ENCODE measurements around the gene KAT2B. TPM values are rescaled to one million over a fixed set of nuclear protein-coding genes. Genes with fewer than 3 reads are reported as not detected.
A peak's percentile ranks its signal among the peaks of the same experiment; 100 is the strongest.

The KAT2B gene
- total RNA-seq, 1 experiment from 2014 or later, result 9.8 TPM

DNA sequence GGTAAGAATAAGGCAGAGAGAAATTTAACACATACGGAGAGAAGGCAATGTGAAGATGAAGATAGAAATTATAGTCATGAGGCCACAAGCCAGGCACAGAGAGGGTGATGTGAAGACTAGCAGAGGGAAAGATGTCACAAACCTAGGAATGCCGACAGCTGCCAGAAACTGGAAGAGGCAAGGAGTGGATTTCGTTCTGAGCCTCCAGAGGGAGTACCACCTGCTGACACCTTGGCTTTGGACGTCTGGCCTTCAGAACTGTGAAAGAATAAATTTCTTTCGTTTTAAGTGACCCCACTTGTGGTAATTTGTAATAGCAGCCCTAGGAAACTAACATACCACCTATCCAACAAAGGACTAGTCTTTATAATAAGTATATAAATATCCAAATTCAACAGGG, 150.7 kb downstream of the KAT2B start:
- POLR2A ChIA-PET, result no interaction called here

DNA sequence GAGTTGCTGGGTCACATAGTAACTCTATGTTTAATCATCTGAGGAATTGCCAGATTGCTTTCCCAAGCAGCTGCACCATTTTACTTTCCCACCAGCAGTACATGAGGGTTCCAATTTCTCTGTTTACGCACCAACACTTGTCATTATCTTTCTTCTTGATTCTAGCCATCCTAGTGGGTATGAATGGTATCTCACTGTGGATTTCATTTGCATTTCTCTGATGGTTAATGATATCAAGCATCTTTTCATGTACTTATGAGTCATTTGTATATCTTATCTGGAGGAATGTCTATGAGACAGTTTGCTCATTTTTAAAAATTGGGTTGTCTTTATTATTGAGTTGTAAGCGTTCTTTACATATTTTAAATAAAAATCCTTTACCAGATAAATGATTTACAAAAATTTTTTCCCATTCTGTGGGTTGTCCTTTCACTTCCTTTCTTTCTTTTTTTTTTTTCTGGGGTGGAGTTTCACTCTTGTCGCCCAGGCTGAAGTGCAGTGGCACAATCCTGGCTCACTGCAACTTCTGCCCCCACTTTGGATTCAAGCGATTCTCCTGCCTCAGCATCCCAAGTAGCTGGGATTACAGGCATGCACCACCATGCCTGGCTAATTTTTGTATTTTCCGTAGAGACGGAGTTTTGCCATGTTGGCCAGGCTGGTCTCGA, 154.7 kb downstream of the KAT2B start:
- Histone ChIP-seq H3K4me1 (peaks cover 9% of the 10 kb centered on the region), H3K36me3 (ENCODE audit: control insufficient read depth, insufficient read depth, low read length) (no peaks in the 10 kb centered on the region), H3K27me3 (replicated peaks; ENCODE audit: control insufficient read depth, insufficient read depth, low read length) (no peaks in the 10 kb centered on the region), H3K4me3 (ENCODE audit: low read depth, low read length) (no peak overlapping the region), H3K9me3 (no peaks in the 10 kb centered on the region)
- Mint-ChIP-seq H3K27me3 (ENCODE audit: insufficient read depth, unreplicated experiment) (no peaks in the 10 kb centered on the region), H3K36me3 (ENCODE audit: insufficient read depth, unreplicated experiment) (no peaks in the 10 kb centered on the region), H3K9me3 (ENCODE audit: unreplicated experiment) (no peaks in the 10 kb centered on the region), H3K4me3 (ENCODE audit: unreplicated experiment) (no peak overlapping the region), H3K27ac (ENCODE audit: unreplicated experiment) (no peak overlapping the region), H3K4me1 (ENCODE audit: low read depth, unreplicated experiment) (peaks cover 9% of the 10 kb centered on the region)
- TF ChIP-seq, protein P1, sequence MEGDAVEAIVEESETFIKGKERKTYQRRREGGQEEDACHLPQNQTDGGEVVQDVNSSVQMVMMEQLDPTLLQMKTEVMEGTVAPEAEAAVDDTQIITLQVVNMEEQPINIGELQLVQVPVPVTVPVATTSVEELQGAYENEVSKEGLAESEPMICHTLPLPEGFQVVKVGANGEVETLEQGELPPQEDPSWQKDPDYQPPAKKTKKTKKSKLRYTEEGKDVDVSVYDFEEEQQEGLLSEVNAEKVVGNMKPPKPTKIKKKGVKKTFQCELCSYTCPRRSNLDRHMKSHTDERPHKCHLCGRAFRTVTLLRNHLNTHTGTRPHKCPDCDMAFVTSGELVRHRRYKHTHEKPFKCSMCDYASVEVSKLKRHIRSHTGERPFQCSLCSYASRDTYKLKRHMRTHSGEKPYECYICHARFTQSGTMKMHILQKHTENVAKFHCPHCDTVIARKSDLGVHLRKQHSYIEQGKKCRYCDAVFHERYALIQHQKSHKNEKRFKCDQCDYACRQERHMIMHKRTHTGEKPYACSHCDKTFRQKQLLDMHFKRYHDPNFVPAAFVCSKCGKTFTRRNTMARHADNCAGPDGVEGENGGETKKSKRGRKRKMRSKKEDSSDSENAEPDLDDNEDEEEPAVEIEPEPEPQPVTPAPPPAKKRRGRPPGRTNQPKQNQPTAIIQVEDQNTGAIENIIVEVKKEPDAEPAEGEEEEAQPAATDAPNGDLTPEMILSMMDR (IDR thresholded peaks at IDR 0.05; ENCODE audit: insufficient read depth in 1 of 2, low read depth in 1 of 2, low read length in 1 of 2, severe bottlenecking in 1 of 2, unreplicated experiment in 1 of 2), result no peak
- BruUV-seq (replicated peaks), result no TSS peak
- CTCF ChIA-PET, result no interaction called here
- intact Hi-C loops (cut with micrococcal nuclease; ENCODE audit: unreplicated experiment), result no loop called here
- POLR2A ChIA-PET, result no interaction called here
- no peak for DNase-seq

More for the DNA sequence above, 150.7 kb downstream of the KAT2B start:
- intact Hi-C loops (cut with micrococcal nuclease; ENCODE audit: unreplicated experiment), result no loop called here
- no peaks in the 10 kb centered on the region for H3K27me3 Mint-ChIP-seq (ENCODE audit: insufficient read depth, unreplicated experiment)
- H3K36me3 Mint-ChIP-seq (ENCODE audit: insufficient read depth, unreplicated experiment), result no peaks in the 10 kb centered on the region
- Histone ChIP-seq H3K4me3 (ENCODE audit: low read depth, low read length) (no peak overlapping the region), H3K9me3 (no peaks in the 10 kb centered on the region), H3K36me3 (ENCODE audit: control insufficient read depth, insufficient read depth, low read length) (no peaks in the 10 kb centered on the region), H3K27me3 (replicated peaks; ENCODE audit: control insufficient read depth, insufficient read depth, low read length) (no peaks in the 10 kb centered on the region), H3K4me1 (no peaks in the 10 kb centered on the region)
- no TSS peak for BruUV-seq (replicated peaks)
- TF ChIP-seq, protein P1 (IDR thresholded peaks at IDR 0.05; ENCODE audit: insufficient read depth in 1 of 2, low read depth in 1 of 2, low read length in 1 of 2, severe bottlenecking in 1 of 2, unreplicated experiment in 1 of 2), result peak in 1 of 2 experiments; percentile 35
- no peaks in the 10 kb centered on the region for H3K4me1 Mint-ChIP-seq (ENCODE audit: low read depth, unreplicated experiment)
- DNase-seq, result peak in 1 of 2 experiments; percentile 8
- H3K9me3 Mint-ChIP-seq (ENCODE audit: unreplicated experiment), result no peaks in the 10 kb centered on the region
- no peak overlapping the region for H3K4me3 Mint-ChIP-seq (ENCODE audit: unreplicated experiment)
- CTCF ChIA-PET, result no interaction called here
- H3K27ac Mint-ChIP-seq (ENCODE audit: unreplicated experiment), result no peak overlapping the region

DNA sequence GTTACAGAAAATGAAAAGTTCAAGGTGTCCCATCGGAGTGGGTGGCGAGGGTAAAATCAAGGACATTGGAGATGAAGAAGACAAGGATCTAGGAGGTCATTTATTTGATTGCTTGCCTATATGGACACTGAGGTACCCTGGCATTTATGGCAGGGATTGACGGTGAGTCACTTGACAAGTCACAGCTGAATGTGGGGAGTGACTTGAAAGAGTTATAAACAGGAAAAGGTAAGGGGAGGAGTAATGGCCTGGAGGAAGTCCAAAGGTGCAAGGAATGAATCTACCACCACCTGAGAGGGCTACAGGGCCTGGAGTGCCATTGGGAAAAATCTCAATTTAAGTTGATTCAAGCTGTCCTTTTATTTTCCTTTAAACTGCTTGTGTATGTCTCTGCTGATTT, 157.5 kb downstream of the KAT2B start:
- intact Hi-C loops (cut with micrococcal nuclease; ENCODE audit: unreplicated experiment), result no loop called here
- no peaks in the 10 kb centered on the region for H3K9me3 ChIP-seq
- Mint-ChIP-seq H3K27me3 (ENCODE audit: insufficient read depth, unreplicated experiment) (no peaks in the 10 kb centered on the region), H3K4me3 (ENCODE audit: unreplicated experiment) (no peak overlapping the region), H3K36me3 (ENCODE audit: insufficient read depth, unreplicated experiment) (no peaks in the 10 kb centered on the region), H3K27ac (ENCODE audit: unreplicated experiment) (no peak overlapping the region), H3K9me3 (ENCODE audit: unreplicated experiment) (no peaks in the 10 kb centered on the region), H3K4me1 (ENCODE audit: low read depth, unreplicated experiment) (peaks cover 9% of the 10 kb centered on the region)
- H3K27me3 ChIP-seq (replicated peaks; ENCODE audit: control insufficient read depth, insufficient read depth, low read length), result no peaks in the 10 kb centered on the region
- CTCF ChIA-PET, result no interaction called here
- H3K4me3 ChIP-seq (ENCODE audit: low read depth, low read length), result no peak overlapping the region
- H3K4me1 ChIP-seq, result peaks cover 9% of the 10 kb centered on the region
- DNase-seq, result peak; percentile 3 to 36
- TF ChIP-seq, protein P1 (IDR thresholded peaks at IDR 0.05; ENCODE audit: insufficient read depth in 1 of 2, low read depth in 1 of 2, low read length in 1 of 2, severe bottlenecking in 1 of 2, unreplicated experiment in 1 of 2), result no peak
- H3K36me3 ChIP-seq (ENCODE audit: control insufficient read depth, insufficient read depth, low read length), result no peaks in the 10 kb centered on the region
- POLR2A ChIA-PET, result no interaction called here
- BruUV-seq (replicated peaks), result no TSS peak

Data from Caco-2 (cell line).